ENCODE measurements around the gene GLRA3.
"Not testable (repeated sequence)": the region's sequence is repeated elsewhere in the genome, so short reads cannot be mapped to it uniquely, and the experiment has no call there.

GLRA3 gene

DNA sequence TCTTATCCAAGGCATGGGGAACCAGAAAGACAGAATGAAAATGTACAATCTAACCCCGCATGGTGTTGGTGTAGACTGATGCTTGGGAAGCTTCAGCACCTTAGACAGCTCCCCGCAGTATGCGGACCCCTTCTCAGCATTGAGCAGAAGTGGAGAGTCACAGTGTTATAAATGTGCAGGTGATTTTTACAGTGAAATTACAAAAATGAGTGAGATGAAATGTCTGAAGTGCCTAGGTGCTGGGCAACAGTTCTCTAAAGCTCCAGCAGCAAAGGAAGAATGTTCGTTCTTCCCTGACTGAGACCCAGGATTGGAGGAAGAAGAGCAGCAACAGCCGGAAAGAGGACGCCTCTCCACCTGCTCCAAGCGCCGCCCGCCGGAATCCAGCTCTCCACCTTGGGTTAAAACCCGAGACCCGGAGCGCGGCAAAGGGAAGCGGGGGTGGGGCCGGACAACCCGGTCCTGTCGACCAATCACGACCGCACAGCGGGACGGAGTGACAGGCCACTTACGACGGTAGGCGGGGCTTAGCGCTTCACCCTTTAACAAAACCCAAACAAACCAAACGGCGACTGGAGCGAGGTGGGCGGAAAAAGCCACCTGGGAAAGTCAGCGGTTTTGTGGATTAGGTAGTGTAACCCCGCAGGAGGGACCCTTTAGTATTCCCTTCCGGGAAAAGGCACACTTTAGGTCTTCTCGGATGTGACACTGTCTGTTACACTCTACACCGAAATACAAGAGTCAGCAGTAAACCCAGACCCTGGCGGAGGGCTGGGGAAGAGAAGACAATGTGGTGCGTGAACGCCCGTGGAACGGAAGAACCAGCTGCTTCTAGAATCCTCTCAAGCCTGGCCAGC, at the start of gene GLRA3:
TSS of gene GLRA3 (minus strand) at position 403 of the 857 bp plus-strand sequence. CDS start 436 bp downstream, outside the sequence.
- ATAC-seq, result peak; percentile 95
- TF ChIP-seq GLIS3 (CRISPR knock-in tag; IDR thresholded peaks at IDR 0.05) (no peak), RARB (CRISPR knock-in tag; IDR thresholded peaks at IDR 0.05) (no peak), OSR1 (CRISPR knock-in tag; IDR thresholded peaks at IDR 0.05) (no peak), SNAI2 (CRISPR knock-in tag; IDR thresholded peaks at IDR 0.05) (no peak), CSDC2 (CRISPR knock-in tag; IDR thresholded peaks at IDR 0.05) (no peak), ZFP3 (CRISPR knock-in tag; IDR thresholded peaks at IDR 0.05) (no peak), TOX (CRISPR knock-in tag; IDR thresholded peaks at IDR 0.05; ENCODE audit: borderline replicate concordance) (no peak), BACH2 (CRISPR knock-in tag; IDR thresholded peaks at IDR 0.05; ENCODE audit: borderline replicate concordance) (no peak), ZFP30 (CRISPR knock-in tag; IDR thresholded peaks at IDR 0.05) (no peak), PPARA (CRISPR knock-in tag; IDR thresholded peaks at IDR 0.05; ENCODE audit: borderline replicate concordance) (no peak), ZNF8 (CRISPR knock-in tag; IDR thresholded peaks at IDR 0.05) (no peak), ARNTL (CRISPR knock-in tag; IDR thresholded peaks at IDR 0.05; ENCODE audit: borderline replicate concordance, low read depth) (no peak), ISL1 (CRISPR knock-in tag; IDR thresholded peaks at IDR 0.05) (no peak)
- TF ChIP-seq, protein P1, sequence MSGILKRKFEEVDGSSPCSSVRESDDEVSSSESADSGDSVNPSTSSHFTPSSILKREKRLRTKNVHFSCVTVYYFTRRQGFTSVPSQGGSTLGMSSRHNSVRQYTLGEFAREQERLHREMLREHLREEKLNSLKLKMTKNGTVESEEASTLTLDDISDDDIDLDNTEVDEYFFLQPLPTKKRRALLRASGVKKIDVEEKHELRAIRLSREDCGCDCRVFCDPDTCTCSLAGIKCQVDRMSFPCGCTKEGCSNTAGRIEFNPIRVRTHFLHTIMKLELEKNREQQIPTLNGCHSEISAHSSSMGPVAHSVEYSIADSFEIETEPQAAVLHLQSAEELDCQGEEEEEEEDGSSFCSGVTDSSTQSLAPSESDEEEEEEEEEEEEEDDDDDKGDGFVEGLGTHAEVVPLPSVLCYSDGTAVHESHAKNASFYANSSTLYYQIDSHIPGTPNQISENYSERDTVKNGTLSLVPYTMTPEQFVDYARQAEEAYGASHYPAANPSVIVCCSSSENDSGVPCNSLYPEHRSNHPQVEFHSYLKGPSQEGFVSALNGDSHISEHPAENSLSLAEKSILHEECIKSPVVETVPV (CRISPR knock-in tag; IDR thresholded peaks at IDR 0.05), result no peak
- TF ChIP-seq, protein P2, sequence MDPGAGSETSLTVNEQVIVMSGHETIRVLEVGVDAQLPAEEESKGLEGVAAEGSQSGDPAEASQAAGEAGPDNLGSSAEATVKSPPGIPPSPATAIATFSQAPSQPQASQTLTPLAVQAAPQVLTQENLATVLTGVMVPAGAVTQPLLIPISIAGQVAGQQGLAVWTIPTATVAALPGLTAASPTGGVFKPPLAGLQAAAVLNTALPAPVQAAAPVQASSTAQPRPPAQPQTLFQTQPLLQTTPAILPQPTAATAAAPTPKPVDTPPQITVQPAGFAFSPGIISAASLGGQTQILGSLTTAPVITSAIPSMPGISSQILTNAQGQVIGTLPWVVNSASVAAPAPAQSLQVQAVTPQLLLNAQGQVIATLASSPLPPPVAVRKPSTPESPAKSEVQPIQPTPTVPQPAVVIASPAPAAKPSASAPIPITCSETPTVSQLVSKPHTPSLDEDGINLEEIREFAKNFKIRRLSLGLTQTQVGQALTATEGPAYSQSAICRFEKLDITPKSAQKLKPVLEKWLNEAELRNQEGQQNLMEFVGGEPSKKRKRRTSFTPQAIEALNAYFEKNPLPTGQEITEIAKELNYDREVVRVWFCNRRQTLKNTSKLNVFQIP (CRISPR knock-in tag; IDR thresholded peaks at IDR 0.05; ENCODE audit: borderline replicate concordance, low read depth), result no peak
- TF ChIP-seq, protein P3, sequence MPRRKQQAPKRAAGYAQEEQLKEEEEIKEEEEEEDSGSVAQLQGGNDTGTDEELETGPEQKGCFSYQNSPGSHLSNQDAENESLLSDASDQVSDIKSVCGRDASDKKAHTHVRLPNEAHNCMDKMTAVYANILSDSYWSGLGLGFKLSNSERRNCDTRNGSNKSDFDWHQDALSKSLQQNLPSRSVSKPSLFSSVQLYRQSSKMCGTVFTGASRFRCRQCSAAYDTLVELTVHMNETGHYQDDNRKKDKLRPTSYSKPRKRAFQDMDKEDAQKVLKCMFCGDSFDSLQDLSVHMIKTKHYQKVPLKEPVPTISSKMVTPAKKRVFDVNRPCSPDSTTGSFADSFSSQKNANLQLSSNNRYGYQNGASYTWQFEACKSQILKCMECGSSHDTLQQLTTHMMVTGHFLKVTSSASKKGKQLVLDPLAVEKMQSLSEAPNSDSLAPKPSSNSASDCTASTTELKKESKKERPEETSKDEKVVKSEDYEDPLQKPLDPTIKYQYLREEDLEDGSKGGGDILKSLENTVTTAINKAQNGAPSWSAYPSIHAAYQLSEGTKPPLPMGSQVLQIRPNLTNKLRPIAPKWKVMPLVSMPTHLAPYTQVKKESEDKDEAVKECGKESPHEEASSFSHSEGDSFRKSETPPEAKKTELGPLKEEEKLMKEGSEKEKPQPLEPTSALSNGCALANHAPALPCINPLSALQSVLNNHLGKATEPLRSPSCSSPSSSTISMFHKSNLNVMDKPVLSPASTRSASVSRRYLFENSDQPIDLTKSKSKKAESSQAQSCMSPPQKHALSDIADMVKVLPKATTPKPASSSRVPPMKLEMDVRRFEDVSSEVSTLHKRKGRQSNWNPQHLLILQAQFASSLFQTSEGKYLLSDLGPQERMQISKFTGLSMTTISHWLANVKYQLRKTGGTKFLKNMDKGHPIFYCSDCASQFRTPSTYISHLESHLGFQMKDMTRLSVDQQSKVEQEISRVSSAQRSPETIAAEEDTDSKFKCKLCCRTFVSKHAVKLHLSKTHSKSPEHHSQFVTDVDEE (CRISPR knock-in tag; IDR thresholded peaks at IDR 0.05), result no peak
- TF ChIP-seq, protein P4, sequence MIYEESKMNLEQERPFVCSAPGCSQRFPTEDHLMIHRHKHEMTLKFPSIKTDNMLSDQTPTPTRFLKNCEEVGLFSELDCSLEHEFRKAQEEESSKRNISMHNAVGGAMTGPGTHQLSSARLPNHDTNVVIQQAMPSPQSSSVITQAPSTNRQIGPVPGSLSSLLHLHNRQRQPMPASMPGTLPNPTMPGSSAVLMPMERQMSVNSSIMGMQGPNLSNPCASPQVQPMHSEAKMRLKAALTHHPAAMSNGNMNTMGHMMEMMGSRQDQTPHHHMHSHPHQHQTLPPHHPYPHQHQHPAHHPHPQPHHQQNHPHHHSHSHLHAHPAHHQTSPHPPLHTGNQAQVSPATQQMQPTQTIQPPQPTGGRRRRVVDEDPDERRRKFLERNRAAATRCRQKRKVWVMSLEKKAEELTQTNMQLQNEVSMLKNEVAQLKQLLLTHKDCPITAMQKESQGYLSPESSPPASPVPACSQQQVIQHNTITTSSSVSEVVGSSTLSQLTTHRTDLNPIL (CRISPR knock-in tag; IDR thresholded peaks at IDR 0.05; ENCODE audit: low read depth), result no peak

DNA sequence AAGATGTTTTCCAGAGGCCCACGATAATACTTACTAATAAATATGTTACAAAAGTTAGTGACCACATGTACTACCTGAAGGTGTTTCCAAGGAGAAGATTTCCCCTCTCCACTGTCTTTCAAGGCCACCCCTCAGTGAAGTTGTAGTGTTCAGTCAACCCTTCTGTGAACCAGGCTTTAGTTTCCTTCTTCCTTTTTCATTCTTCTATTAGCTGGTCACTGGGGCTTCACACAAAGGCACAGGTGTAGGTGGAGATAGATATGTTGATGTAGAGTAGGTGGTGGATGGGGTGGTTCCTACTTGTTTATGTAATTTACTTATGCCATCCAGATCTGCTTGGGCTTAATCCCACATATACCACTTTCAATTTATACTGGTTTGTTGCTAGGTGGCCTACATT, 45.9 kb upstream of the GLRA3 start:
- no peak for ATAC-seq
- TF ChIP-seq TOX (CRISPR knock-in tag; IDR thresholded peaks at IDR 0.05; ENCODE audit: borderline replicate concordance), result no peak
- TF ChIP-seq RARB (CRISPR knock-in tag; IDR thresholded peaks at IDR 0.05), result no peak

DNA sequence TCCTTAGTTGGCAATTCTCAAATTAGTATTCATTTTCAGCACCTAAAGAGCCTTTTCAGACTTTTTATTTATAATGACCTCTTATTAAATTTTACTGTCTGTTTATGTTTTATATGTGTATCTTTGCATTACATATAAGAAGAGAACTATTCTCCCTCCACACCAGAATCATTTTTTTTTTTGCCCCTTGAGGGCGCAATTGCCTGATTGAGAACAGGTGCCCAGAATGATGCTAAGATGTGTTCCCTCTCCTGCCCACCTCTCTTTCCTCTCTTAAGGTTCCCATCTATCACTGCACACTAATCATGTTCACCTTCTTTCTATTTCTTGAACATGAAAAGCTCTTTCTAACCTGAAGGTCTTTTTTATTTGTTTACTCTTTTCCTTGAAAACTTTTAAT, 44.9 kb upstream of the GLRA3 start:
- TF ChIP-seq, protein P2 (CRISPR knock-in tag; IDR thresholded peaks at IDR 0.05; ENCODE audit: borderline replicate concordance, low read depth), result no peak
- TF ChIP-seq, protein P3 (CRISPR knock-in tag; IDR thresholded peaks at IDR 0.05), result no peak
- no peak for TF ChIP-seq ZC3H10 (CRISPR knock-in tag; IDR thresholded peaks at IDR 0.05)
- TF ChIP-seq CSDC2 (CRISPR knock-in tag; IDR thresholded peaks at IDR 0.05), result no peak
- no peak for TF ChIP-seq SNAI2 (CRISPR knock-in tag; IDR thresholded peaks at IDR 0.05)
- no peak for TF ChIP-seq ISL1 (CRISPR knock-in tag; IDR thresholded peaks at IDR 0.05)
- TF ChIP-seq, protein P4 (CRISPR knock-in tag; IDR thresholded peaks at IDR 0.05; ENCODE audit: low read depth), result no peak
- TF ChIP-seq ZNF565 (CRISPR knock-in tag; conservative IDR thresholded peaks at IDR 0.05; ENCODE audit: low read depth), result no peak
- no peak for TF ChIP-seq GLIS3 (CRISPR knock-in tag; IDR thresholded peaks at IDR 0.05)
- no peak for TF ChIP-seq ARNTL (CRISPR knock-in tag; IDR thresholded peaks at IDR 0.05; ENCODE audit: borderline replicate concordance, low read depth)
- ATAC-seq, result peak; percentile 55; the same call in 1 of the 3 replicates

DNA sequence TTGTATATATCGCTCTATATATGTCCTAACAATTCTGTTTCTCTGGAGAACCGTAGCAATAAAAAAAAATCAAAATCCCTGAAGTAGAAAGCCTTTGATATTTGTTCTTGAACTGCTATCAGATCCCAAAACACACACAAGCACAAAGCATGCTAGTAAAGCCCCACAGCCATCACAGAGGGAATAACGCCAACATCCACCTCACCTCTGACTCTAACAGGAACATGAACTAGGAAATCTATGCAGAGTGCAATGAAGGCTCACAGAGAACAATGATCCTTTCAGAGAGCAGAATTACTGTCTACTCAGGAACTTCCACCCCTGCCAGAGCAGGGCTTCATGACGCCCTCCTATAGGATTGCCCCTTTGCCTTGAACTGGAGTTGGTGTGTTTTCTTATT, 44.1 kb upstream of the GLRA3 start:
- not testable (repeated sequence) for ATAC-seq

Measured in SK-N-SH treated with all-trans-retinoic acid at 6 μM for 48 hours (cell line).